Measurements from ENCODE around the gene TTC34.

GRCh38 chr1:2589431-2590232 lies 211.9 kb downstream of the TTC34 start:
- TF ChIP-seq CTCF (IDR thresholded peaks at IDR 0.05; ENCODE audit: insufficient read depth, low read length, poor library complexity, severe bottlenecking) (no peak), EZH2phosphoT487 (conservative IDR thresholded peaks at IDR 0.05; ENCODE audit: low read length) (no peak)

Data from SU-DHL-6 (cell line).